ENCODE data around the gene ATF6B. TPM values are rescaled to one million over a fixed set of nuclear protein-coding genes. Genes with fewer than 3 reads are reported as not detected.

ATF6B gene
- total RNA-seq, 4 donors from 2014 or later: 27.6 to 64.0 (median 30.9) TPM

GRCh38 chr6:32073101-32073500, 54.9 kb downstream of the ATF6B start:
- TF ChIP-seq CTCF (IDR thresholded peaks at IDR 0.05; ENCODE audit: low read depth): no peak

GRCh38 chr6:32070814-32071543, 57.1 kb downstream of the ATF6B start:
- TF ChIP-seq CTCF (IDR thresholded peaks at IDR 0.05; ENCODE audit: low read depth): no peak

GRCh38 chr6:32069878-32070515, 58.0 kb downstream of the ATF6B start:
- TF ChIP-seq CTCF (IDR thresholded peaks at IDR 0.05; ENCODE audit: low read depth): no peak

GRCh38 chr6:32069460-32069859, 58.6 kb downstream of the ATF6B start:
- TF ChIP-seq CTCF (IDR thresholded peaks at IDR 0.05; ENCODE audit: low read depth): no peak

GRCh38 chr6:32068867-32069266, 59.2 kb downstream of the ATF6B start:
- TF ChIP-seq CTCF (IDR thresholded peaks at IDR 0.05; ENCODE audit: low read depth): no peak

Small RNA genes lying within 50 kb of the gene (small RNA-seq; reads per million reads assigned to genes)
- gene RNA5SP206: not detected

Other genes starting within 250 kb of the ATF6B start
- under 1 TPM in 1 of 4 donors, not detected in 3; 0.51 TPM for gene SLC44A4, start 249.2 kb downstream of the ATF6B start, total RNA-seq
- 10 to 100 TPM in 3 of 4 donors, 1 to 10 TPM in 1; 9.5 to 33.3 (median 23.3) TPM for gene EHMT2, start 230.5 kb downstream of the ATF6B start, total RNA-seq
- 1 to 10 TPM in 1 of 4 donors, under 1 TPM in 3; 0.38 to 1.7 (median 0.93) TPM for gene ZBTB12, start 226.2 kb downstream of the ATF6B start, total RNA-seq
- 10 to 100 TPM; 16.4 to 96.4 (median 34.6) TPM for gene C2, start 200.5 kb downstream of the ATF6B start, total RNA-seq
- 10 to 100 TPM; 25.1 to 35.4 (median 33.8) TPM for gene CFB, start 182.2 kb downstream of the ATF6B start, total RNA-seq
- 10 to 100 TPM; 58.8 to 96.6 (median 68.5) TPM for gene NELFE, start 169.3 kb downstream of the ATF6B start, total RNA-seq
- 10 to 100 TPM; 16.1 to 44.6 (median 32.2) TPM for gene SKIC2, start 169.1 kb downstream of the ATF6B start, total RNA-seq
- 10 to 100 TPM; 11.1 to 17.5 (median 12.4) TPM for gene DXO, start 156.1 kb downstream of the ATF6B start, total RNA-seq
- gene C4A, start 146.2 kb downstream of the ATF6B start, total RNA-seq: 10 to 100 TPM in 3 of 4 donors, 1 to 10 TPM in 1; 5.1 to 17.2 (median 13.5) TPM
- 10 to 100 TPM in 1 of 4 donors, 1 to 10 TPM in 3; 5.1 to 17.3 (median 8.9) TPM for gene C4B, start 113.5 kb downstream of the ATF6B start, total RNA-seq
- under 1 TPM in 1 of 4 donors, not detected in 3; 0.57 TPM for gene CYP21A2, start 89.8 kb downstream of the ATF6B start, total RNA-seq
- gene TNXB, start 18.9 kb downstream of the ATF6B start, total RNA-seq: 100 to 1,000 TPM in 3 of 4 donors, 10 to 100 TPM in 1; 93.9 to 261 (median 142) TPM
- gene FKBPL, start 2.0 kb upstream of the ATF6B start, total RNA-seq: 1 to 10 TPM in 3 of 4 donors, under 1 TPM in 1; 0.98 to 3.2 (median 2.1) TPM
- gene PRRT1, start 23.7 kb upstream of the ATF6B start, total RNA-seq: 1 to 10 TPM in 1 of 4 donors, under 1 TPM in 2, not detected in 1; 0.34 to 1.3 (median 0.57) TPM
- gene PPT2, start 25.9 kb upstream of the ATF6B start, total RNA-seq: 10 to 100 TPM; 16.5 to 44.8 (median 22.1) TPM
- 10 to 100 TPM in 1 of 4 donors, 1 to 10 TPM in 3; 2.3 to 13.0 (median 5.6) TPM for gene EGFL8, start 36.3 kb upstream of the ATF6B start, total RNA-seq
- 10 to 100 TPM; 17.8 to 28.2 (median 25.6) TPM for gene AGPAT1, start 47.8 kb upstream of the ATF6B start, total RNA-seq
- gene RNF5, start 50.2 kb upstream of the ATF6B start, total RNA-seq: 10 to 100 TPM; 46.5 to 68.0 (median 52.8) TPM
- 1 to 10 TPM; 2.4 to 5.5 (median 2.8) TPM for gene AGER, start 56.0 kb upstream of the ATF6B start, total RNA-seq
- gene PBX2, start 62.0 kb upstream of the ATF6B start, total RNA-seq: 10 to 100 TPM; 26.9 to 40.9 (median 33.7) TPM
- gene GPSM3, start 64.4 kb upstream of the ATF6B start, total RNA-seq: 10 to 100 TPM in 3 of 4 donors, 1 to 10 TPM in 1; 10.0 to 46.2 (median 12.0) TPM
- gene NOTCH4, start 95.8 kb upstream of the ATF6B start, total RNA-seq: 100 to 1,000 TPM in 1 of 4 donors, 10 to 100 TPM in 3; 16.7 to 212 (median 47.0) TPM
- not detected for gene TSBP1, start 243.7 kb upstream of the ATF6B start, total RNA-seq